Fibroblast of the conjunctiva (primary cell): Measurements from ENCODE around the gene HSDL2.
"Not testable (repeated sequence)": the region's sequence is repeated elsewhere in the genome, so short reads cannot be mapped to it uniquely, and the experiment has no call there.

ENCODE experiments used
- DNase-seq: peaks from one replicate; pipeline ENCODE4 v3.0.0-alpha.2; 2010; ENCODE audit warnings: low read depth

Gene HSDL2

DNA sequence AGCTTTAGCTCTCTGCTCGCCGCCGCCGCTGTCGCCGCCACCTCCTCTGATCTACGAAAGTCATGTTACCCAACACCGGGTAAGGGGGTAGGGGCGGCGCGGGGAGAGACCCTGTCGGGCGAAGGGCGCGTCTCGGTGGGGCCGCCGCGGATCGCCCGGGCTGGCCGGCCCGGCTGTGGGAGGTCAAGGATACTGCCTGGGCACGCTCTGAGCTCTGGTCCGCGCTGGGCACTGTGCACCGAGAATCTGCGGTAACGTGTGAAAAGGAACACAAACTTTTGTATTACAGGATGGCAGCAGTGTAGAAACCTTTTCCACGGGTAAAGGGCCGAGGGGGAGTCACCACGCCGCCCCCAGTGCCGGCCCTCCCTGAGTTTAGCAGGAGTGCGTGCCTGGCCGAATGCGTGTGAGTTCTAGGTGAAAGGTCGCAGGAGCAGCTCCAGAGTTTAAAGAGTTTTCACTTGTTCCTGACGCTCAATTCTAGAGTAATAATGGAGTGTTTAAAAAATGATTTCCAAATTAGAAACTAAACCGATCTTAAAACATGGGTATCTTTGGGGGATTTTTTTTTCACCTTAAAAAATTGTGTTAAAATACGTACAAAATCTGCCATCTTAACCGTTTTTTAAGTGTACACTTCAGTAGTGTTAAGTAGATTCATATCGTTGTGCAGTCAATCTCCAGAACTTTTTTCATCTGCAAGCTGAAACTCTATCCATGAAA is at the start of gene HSDL2:
Gene HSDL2, plus strand, starts transcription at position 7 of the 723 bp plus-strand sequence. Its CDS starts 56 bp downstream, at position 63.
- no peak for DNase-seq

DNA sequence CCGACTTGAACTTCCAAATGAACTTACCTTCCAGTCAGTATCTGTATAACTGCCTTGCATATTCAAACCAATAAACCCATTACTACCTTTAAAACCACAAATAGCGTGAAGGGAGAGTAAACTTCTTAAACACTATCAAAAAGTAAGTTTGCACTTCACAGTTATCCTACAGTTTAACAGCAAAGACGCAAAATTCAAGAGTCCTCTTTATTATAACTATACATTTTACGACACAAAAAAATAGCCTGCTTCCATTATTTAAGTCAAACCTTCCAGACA is 48.3 kb upstream of the HSDL2 start:
- DNase-seq = no peak

DNA sequence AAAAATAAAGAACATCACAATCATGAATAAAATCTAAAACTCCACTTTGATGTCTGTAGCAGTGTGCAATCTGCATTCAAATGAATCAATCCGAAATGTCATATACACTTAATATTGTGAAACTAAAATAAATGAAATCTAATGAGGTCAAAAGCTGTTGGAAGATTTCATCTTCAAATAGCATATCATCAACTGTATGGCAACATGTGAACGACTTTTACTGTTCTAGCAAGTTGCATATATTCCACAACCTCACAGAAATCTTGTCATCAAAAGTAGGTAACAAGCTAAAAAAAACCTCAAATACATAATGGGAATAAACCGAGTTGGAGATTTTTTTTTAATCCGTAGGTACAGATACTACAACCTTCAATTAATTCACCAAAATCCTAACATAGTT is 47.7 kb upstream of the HSDL2 start:
- DNase-seq = no peak

DNA sequence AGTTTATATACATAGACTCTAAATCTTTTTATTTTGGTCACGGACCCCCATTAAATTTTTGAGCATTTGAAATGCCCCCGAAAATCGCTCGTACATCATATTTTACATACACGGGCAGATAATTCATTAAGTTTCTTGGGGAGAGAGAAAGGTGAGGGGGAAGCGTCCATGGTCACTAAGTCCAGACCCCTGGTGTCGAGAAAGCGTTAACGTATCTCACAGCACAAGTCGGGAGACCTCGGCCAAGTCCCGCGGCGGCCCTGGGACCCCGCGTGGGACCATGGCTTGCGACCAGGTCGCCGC is 47.3 kb upstream of the HSDL2 start:
- DNase-seq = no peak

DNA sequence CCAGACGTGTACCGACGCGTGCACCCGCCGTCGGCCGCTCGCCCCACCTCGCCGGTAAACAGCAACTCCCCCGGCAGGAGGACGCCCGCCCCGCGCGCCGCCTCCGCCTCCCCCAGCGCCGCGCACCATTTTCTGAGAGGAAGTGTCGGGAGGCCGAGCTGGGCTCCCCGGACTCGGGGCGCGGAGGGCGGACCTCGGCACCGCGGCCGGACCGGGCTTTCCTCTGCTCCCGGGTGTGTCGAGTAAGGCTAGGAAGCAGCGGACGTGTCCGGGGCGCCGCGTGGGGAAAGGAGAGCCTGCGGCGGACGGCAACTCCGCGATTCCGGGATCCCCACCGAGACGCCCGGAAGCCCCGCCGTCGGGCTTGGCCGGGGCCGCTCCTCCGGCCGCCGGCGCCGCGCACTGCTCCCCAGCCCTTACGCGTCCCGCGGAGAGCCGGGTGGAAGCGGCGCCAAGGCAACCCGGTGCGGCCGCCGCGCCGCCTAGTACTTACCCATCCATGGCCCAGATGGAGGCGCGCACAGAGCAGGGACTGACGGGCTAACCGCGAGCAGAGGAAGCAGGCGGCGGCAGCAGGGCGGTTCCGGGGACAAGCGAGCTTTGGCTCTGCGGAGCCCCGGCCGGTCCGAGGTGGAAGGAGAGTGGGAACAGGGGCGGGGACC is 46.8 kb upstream of the HSDL2 start, which contains the start of gene PTBP3:
Gene PTBP3, minus strand, starts transcription at position 643 of the 662 bp plus-strand sequence. CDS start 35,754 bp downstream, outside the sequence.
- peak; percentile 35 for DNase-seq

DNA sequence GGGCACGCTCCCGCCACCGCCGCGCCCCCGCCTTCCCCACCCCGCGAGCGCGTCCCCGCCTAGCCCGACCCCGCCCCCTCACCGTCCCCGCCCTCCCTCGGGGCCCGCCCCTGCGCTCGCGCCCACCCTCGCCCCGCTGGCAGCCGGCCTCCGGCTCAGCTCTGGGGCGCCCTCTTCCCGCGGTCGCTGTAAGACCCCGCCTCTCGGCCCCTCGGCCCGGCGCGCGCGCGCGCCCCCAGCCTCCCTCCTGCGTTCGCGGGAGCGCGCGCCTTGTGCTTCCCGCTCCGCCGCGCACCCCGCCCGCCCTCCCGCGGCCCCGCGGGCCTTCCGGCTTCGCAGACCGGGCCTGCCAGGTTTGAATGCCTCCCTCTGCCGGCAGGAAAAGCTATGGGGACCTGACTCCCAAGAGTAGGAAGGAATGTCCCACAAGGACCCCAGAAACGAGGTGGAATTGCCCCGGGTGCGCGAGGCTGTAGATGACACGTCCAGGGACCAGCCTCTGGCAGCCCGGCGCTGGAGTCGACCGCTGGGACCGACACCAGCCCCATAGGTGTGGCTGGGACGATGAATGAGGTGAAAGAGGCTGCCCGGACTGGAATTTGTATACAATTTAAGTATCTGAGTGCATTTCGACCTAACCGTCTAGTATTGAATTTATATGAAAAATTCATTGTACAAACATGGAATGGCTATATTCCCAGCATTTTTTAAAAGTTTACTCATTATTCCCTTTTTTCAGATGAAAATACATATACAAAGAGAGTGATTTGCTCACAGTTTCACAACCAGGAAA is 46.1 kb upstream of the HSDL2 start:
- peak; percentile 87 for DNase-seq

DNA sequence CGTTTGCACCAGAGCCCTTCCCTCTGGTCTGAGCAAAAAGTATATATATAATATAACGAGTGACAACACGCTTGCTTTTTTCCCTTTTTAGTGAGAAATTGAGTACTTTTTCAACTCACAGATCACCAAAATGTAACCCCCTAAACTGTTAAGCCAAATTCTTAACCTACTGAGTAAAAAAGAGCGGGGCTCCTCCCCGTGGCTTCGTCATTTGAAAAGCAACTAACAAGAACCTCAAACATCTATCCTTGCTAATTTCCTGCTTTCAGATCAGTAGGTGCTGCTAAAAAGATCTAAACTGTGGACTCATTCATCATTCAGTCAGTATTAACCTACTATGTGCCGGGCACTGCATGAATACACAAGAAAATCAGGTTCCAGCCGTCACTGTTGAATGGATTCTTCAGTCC is 45.5 kb upstream of the HSDL2 start:
- no peak for DNase-seq

DNA sequence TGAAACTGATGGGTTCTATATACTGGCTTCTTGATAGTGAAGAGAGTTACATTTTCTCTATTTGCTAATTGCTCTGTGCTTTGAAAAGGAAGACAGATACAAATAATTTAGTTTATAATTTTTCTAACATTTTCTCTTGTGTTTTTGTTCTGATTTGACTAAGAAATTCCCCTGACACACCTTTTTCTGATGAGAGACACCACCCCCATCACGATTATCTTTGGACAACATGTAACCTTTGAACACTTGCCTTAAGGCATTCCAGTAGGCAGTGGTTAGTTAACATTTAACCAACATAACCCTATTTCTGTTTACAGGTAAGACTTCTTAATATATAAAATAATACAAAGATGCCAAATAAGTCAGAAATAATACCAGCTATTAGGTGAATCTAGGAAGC is 42.4 kb upstream of the HSDL2 start:
- no peak for DNase-seq

DNA sequence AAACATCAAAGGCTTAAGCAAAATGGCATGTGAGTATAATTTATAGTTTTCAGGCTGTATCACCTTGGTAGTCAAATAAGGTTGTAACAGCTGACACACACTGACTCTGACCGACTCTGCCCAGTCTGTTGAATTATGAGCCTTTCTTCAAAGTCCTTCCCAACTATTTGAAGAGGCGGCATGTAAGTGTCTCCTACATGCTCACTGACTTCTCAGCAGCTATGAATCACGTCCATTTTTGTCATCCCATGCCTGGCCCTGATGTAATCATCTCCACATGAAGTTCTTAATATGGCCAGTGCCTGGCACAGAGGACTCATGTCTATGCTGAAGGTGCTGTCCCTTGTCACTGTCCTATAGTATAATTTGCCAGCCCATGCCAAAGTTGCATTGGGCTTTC is 41.3 kb upstream of the HSDL2 start:
- DNase-seq = no peak

DNA sequence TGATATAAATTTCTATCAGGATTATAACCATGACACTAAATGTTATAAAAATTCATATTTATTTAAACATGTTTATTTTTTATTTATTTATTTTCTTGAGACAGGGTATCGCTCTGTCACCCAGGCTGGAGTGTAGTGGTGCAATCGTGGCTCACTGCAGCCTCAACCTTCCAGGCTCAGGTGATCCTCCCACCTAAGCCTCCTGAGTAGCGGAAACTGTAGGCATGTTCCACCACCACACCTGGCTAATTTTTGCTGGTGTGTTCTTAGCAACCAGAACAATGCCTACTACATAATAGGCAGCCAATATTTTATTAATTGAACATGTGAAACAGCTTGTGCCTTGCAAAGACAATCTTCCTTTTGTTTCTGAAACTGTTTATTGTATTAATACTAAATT is 40.0 kb upstream of the HSDL2 start:
- DNase-seq = no peak

DNA sequence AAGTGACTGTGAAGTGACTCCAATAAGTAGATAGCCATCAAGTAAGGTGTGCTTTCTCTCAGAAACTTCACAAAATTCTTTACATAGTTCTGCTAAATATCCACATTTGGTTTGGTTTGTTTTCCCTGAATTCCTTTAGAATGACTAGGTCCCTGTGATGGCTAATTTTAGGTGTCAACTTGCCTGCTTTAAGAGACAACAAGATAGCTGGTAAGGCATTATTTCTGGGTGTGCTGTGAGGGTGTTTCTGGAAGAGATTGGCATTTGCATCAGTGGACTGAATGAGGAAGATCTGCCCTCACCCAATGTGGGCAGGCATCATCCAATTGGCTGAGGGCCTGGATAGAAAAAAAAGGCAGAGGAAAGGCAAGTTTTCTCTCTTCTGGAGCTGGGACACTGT is 38.2 kb upstream of the HSDL2 start:
- DNase-seq = no peak

DNA sequence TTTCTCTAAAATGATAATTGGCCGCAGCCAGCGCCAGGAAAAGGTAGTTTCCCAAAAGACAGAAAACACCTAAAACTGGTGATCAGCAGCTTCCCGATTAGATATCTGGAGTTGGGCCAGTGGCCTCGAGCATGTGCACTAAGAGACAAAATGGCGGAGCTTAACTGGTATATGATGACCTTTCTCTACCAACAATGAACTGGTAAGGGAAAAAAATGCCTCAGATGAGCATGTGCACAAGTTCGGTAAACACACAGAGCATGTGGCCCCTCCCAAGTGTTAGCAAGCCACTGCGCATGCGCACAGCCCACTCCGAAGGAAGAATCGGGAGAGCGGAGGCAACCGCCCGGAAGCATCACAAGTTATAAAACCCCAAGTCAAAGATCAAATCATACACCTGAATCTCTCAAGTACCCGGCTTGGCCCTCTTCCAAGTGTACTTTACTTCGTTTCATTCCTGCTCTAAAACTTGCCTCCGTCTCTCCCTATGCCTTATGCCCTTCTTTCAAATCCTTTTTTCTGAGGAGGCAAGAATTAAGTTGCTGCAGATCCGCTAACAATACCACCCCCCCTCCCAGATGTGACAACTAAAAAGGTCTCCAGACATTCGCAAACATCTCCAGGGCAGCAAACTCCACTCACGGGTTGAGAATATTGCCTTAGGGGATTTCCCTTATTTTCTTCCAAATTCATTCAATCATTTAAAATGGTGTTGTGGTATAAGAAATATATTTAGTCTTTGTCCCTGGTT is 31.5 kb upstream of the HSDL2 start:
- peak; percentile 76 for DNase-seq

DNA sequence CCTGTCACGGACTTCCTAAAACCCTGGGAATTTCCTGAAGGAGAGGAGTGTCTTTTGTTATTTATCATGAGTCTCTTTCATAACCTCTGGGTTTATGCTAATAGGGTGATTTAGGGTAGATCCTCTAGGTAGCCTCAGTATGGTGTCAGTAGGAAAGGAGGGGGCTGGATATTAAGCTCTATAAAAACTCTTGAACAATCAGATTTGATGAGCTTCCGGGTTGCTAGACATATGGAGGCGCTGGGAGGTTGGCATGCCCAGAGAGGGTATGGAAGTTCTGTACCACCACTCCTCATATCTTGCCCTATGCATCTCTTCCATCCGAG is 30.9 kb upstream of the HSDL2 start:
- DNase-seq = no peak

DNA sequence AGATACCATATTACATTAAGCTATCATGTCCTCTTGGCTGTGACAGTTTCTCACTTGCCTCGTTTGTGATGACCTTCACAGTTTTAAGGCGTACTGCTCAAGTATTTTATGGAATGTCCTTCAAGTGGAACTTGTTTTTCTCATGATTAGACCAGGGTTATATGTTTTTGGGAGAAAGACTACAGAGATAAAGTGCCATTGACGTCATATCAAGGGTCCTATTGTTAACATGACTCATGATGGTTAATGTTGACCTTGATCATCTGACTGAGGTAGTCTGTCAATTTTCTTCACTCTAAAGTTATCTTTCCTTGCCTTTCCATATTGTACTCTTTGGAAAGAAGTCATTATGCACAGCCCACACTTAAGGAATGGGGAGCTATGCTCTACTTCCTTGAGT is 28.7 kb upstream of the HSDL2 start:
- DNase-seq = no peak

DNA sequence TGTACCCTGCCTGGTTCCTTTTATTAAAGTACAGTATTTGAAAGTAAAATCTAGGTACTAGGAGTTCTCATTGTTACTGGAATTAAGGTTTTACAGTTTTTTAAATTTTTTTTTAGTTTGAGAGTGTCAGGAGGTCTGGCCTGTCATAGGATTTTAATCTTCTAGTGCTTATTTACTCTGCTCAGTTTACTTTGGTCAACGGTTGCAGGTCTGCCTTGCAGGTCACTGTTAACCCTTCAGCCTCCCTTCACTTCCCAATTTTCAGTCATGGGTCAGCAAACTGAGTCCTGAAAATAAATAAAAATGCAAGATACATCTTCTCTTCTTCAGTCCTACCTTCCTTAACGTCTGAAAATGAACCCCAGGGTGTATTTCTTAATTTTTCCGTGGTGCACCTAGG is 27.7 kb upstream of the HSDL2 start:
- no peak for DNase-seq

DNA sequence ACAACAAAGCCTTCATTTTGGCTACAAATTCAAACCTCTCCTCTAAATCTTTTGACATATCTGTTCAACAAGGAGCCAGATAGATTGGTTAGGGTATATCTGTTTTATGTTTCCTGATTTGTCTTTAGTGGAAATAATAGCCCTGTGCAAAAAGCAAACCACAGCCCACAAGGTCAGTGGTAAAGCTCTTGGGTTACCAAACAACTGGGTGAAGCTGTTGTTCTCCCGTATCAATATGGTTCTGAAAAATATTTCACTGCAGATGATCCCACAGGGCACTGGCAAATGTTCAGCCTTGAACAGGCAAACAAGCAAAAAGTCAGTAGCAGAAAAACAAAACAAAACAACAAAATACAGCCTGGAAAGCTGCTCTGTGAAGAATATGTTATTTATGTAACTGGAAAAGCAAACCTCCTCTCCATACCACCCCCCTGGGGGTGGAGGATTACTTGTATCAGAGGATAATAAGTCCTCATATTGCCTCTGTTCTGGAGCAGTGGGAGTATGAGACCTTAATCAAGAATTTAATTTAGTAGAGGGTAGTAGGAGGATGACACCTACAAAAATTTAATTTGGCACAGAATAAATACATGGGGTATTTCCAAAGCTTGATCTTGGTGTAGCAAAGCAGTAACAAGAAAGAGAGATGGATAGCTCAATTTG is 25.7 kb upstream of the HSDL2 start:
- DNase-seq = no peak

DNA sequence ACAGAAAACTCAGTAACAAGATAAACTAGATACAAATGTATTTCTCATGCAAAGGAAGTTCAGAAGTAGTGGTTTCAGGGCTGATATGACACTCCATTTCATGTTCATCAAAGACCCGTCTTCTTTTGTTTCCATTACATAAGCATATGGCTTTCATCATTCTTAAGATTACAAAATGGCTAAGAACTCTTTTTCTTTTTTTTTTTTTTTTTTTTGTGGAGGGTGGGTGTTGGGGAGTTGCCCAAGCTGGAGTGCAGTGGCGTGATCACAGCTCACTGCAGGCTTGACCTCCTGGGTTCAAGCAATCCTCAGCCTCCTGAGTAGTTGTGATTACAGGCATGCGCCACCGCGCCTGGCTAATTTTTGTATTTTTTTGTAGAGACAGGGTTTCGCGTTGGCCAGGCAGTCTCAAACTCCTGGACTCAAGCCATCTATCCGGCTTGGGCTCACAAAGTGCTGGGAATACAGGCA is 24.4 kb upstream of the HSDL2 start:
- DNase-seq = no peak

DNA sequence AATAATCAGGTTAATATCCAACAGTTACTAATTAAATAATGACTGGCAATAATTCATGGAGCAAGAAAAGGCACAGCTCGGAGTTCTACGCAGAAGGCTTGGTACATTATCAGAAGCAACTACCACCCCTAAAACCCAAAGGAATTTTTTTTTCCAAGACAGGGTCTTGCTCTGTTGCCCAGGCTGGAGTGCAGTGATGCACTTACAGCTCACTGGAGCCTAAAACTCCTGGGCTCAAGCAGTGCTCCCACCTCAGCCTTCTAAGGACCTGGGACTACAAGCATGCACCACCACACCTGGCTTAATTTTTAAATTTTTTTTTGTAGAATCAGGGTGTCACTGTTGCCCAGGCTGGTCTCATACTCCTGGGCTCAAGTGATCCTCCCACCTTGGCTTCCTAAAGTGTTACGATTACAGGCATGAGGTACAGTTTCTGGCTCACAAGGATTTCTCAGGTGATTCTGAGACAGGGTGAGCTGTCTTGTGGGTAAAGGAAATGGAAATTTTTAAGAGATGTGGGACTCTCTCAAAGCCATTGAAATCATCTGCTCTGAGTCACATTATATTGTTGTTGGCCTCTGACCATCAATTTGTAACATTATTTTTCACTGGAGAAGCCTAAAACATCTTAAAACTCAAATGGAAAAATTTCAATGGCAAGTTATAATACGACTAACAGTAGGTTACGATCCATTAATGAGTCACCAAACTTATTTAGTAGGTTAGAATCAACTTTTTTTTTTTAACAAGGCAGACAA is 19.7 kb upstream of the HSDL2 start:
- no peak for DNase-seq

DNA sequence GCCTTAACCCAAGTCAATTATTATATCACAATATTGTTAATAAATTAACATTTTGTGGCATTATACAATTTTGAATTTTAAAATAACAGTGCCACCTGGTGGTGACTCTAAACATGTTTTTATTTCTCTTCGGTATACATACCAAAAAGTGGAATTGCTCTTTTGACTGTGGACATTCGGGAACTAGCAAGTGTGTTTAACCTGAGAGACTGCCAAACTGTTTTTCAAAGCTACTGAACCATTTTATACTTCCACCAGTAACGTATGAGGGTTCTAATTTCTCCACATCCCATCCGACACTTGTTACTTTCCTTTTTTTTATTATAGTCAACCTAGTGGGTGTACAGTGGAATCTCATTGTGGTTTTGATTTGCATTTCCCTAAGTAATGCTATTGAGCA is 18.3 kb upstream of the HSDL2 start:
- DNase-seq = no peak

DNA sequence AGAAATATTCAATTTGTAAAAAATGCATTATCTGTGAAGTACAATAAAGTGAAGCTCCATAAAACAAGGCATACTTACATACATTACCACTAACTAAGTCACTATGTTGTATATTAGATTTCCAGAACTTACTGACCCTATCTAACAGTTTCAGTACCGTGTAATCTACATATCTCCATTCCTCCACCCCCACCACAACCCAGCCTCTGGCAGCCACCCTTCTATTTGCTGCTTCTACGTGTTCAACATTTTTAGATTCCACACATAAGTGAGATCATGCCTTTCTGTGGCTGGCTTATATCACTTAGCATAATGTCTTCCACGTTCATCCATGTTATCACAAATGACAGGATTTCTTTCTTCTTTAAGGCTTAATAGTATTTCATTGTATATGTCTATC is 15.1 kb upstream of the HSDL2 start:
- no peak for DNase-seq

DNA sequence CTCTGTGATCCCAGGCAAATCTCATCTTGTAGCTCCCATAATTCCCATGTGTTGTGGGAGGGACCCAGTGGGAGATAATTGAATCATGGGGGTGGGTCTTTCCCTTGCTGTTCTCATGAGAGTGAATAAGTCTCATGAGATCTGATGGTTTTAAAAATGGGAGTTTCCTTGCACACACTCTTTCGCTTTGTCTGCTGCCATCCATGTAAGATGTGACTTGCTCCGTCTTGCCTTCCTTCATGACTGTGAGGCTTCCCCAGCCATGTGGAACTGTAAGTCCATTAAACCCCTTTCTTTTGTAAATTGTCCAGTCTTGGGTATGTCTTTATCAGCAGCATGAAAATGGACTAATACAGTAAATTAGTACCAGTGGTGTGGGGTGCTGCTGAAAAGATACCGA is 14.7 kb upstream of the HSDL2 start:
- DNase-seq = not testable (repeated sequence)
